H1 (cell line): Measurements from ENCODE around the gene B3GLCT. TPM values are rescaled to one million over a fixed set of nuclear protein-coding genes. Genes with fewer than 3 reads are reported as not detected.

Experiments used
- CTCF ChIA-PET: fragments of 300-600 bp; sonication (Branson Sonifier 250); formaldehyde crosslinking; loops from one replicate; lab custom pipeline; 2021; ENCODE audit not compliant: partially characterized antibody; lab: Charles Lee
- POLR2A ChIA-PET: fragments of 300-600 bp; sonication (Branson Sonifier 250); formaldehyde crosslinking; loops from one replicate; lab custom pipeline; 2021; ENCODE audit warnings: inconsistent platforms; ENCODE audit not compliant: partially characterized antibody; lab: Charles Lee
- DNase-seq, 2 experiments: peaks; one replicate each; pipeline versions ENCODE4 v3.0.0 to v3.0.0-alpha.2; 2010 to 2022; ENCODE audit warnings: low spot score in 2 of 2, low read depth in 1 of 2, mixed read lengths in 1 of 2
- FAIRE-seq: peaks from 2 replicates; lab custom pipeline; 2011; peaks lifted over from hg19 to GRCh38; lab: Jason Lieb, UNC
- H2AFZ ChIP-seq: 2 replicates; pipeline ENCODE4 v1.8.1; 2012; ENCODE audit warnings: low read length, inconsistent platforms
- H2AK5ac ChIP-seq: 2 replicates; pipeline ENCODE4 v1.6.1; 2013; ENCODE audit warnings: low read depth, low read length
- H2BK120ac ChIP-seq: replicated peaks from 2 replicates; pipeline ENCODE3; 2013; ENCODE audit warnings: low read depth, low read length, inconsistent platforms
- H2BK12ac ChIP-seq: 2 replicates; pipeline ENCODE4 v1.6.1; 2013; ENCODE audit warnings: low read depth, low read length
- H2BK15ac ChIP-seq: 2 replicates; pipeline ENCODE4 v1.6.1; 2013; ENCODE audit warnings: low read length
- H2BK20ac ChIP-seq: 2 replicates; pipeline ENCODE4 v1.6.1; 2013; ENCODE audit warnings: low read length
- H2BK5ac ChIP-seq: 2 replicates; pipeline ENCODE4 v1.6.1; 2013; ENCODE audit warnings: low read depth, low read length
- H3K14ac ChIP-seq: 2 replicates; pipeline ENCODE4 v1.6.1; 2013; ENCODE audit warnings: inconsistent platforms; ENCODE audit not compliant: insufficient read length
- H3K18ac ChIP-seq: 2 replicates; pipeline ENCODE4 v1.6.1; 2013; ENCODE audit warnings: low read length; ENCODE audit errors: extremely low read depth
- H3K23ac ChIP-seq: 2 replicates; pipeline ENCODE4 v1.6.1; 2013; ENCODE audit warnings: inconsistent platforms; ENCODE audit not compliant: insufficient read length
- H3K23me2 ChIP-seq: 2 replicates; pipeline ENCODE4 v1.6.1; 2013; ENCODE audit warnings: low read depth, low read length
- H3K27ac ChIP-seq: 2 replicates; pipeline ENCODE4 v1.6.1; 2011; ENCODE audit warnings: low read depth, low read length, inconsistent platforms
- H3K27me3 ChIP-seq, 4 experiments: replicated peaks in 1 of 4; 1 replicate in 1 of 4; 2 replicates in 3 of 4; pipeline versions ENCODE4 v1.6.1 to v1.8.1; 2011 to 2013; ENCODE audit warnings: low read length in 3 of 4, mild to moderate bottlenecking in 3 of 4, inconsistent platforms in 2 of 4, mixed read lengths in 2 of 4, moderate library complexity in 1 of 4; ENCODE audit not compliant: control insufficient read depth in 3 of 4, insufficient read depth in 3 of 4; ENCODE audit errors: extremely low read depth in 1 of 4
- H3K36me3 ChIP-seq, 4 experiments: 2 replicates each; pipeline versions ENCODE4 v1.6.1 to v1.8.1; 2011 to 2013; ENCODE audit warnings: mild to moderate bottlenecking in 4 of 4, low read length in 3 of 4, moderate library complexity in 2 of 4, control low read depth in 1 of 4, inconsistent platforms in 1 of 4; ENCODE audit not compliant: insufficient read depth in 4 of 4, control insufficient read depth in 2 of 4
- H3K4ac ChIP-seq: replicated peaks from 2 replicates; pipeline ENCODE3; 2013; ENCODE audit warnings: low read length, low read depth, mixed read lengths, inconsistent platforms; ENCODE audit not compliant: insufficient read length
- H3K4me1 ChIP-seq, 4 experiments: replicated peaks in 1 of 4; 1 replicate in 1 of 4; 2 replicates in 3 of 4; pipeline versions ENCODE4 v1.6.1 to v1.8.1; 2011 to 2013; ENCODE audit warnings: low read length in 3 of 4, inconsistent platforms in 2 of 4, mixed read lengths in 1 of 4; ENCODE audit not compliant: insufficient read depth in 4 of 4, control insufficient read depth in 3 of 4
- H3K4me2 ChIP-seq, 2 experiments: 2 replicates each; pipeline versions ENCODE4 v1.6.1 to v1.8.1; 2011 to 2013; ENCODE audit warnings: low read depth in 2 of 2, low read length in 2 of 2, control low read depth in 1 of 2, inconsistent platforms in 1 of 2, mild to moderate bottlenecking in 1 of 2; ENCODE audit not compliant: insufficient read depth in 1 of 2
- H3K4me3 ChIP-seq, 4 experiments: fragments of 200-600, 300-600 bp in 1 of 4; sonication (generic), shearing (Covaris generic), sonication (Bioruptor Twin) in 1 of 4; 2 replicates each; pipeline versions ENCODE4 v1.5.1 to v1.8.1; 2011 to 2016; ENCODE audit warnings: low read length in 4 of 4, low read depth in 3 of 4, control low read depth in 2 of 4, inconsistent platforms in 2 of 4, mild to moderate bottlenecking in 2 of 4, mixed read lengths in 1 of 4, moderate library complexity in 1 of 4; ENCODE audit not compliant: insufficient read depth in 2 of 4; ENCODE audit errors: extremely low read depth in 1 of 4
- H3K56ac ChIP-seq: replicated peaks from 2 replicates; pipeline ENCODE3; 2013; ENCODE audit warnings: low read depth, mild to moderate bottlenecking, mixed read lengths, low read length, inconsistent platforms; ENCODE audit not compliant: insufficient read length
- H3K79me1 ChIP-seq: 2 replicates; pipeline ENCODE4 v1.6.1; 2013; ENCODE audit warnings: low read depth, low read length, control low read depth
- H3K79me2 ChIP-seq, 2 experiments: 2 replicates each; pipeline versions ENCODE4 v1.6.1 to v1.8.1; 2012 to 2013; ENCODE audit warnings: low read length in 2 of 2, mild to moderate bottlenecking in 2 of 2, inconsistent platforms in 1 of 2; ENCODE audit not compliant: insufficient read depth in 2 of 2, control insufficient read depth in 1 of 2
- H3K9ac ChIP-seq, 4 experiments: replicated peaks in 1 of 4; 1 replicate in 1 of 4; 2 replicates in 3 of 4; pipeline versions ENCODE4 v1.6.1 to v1.8.1; 2011 to 2013; ENCODE audit warnings: low read depth in 3 of 4, low read length in 3 of 4, control low read depth in 2 of 4, mild to moderate bottlenecking in 2 of 4, moderate library complexity in 2 of 4, inconsistent platforms in 1 of 4; ENCODE audit errors: extremely low read depth in 1 of 4
- H3K9me3 ChIP-seq, 2 experiments: 2 replicates each; pipeline versions ENCODE4 v1.6.1 to v1.8.1; 2012 to 2013; ENCODE audit warnings: mild to moderate bottlenecking in 2 of 2, moderate library complexity in 2 of 2, control low read depth in 1 of 2, inconsistent platforms in 1 of 2, low read depth in 1 of 2, low read length in 1 of 2, mixed read lengths in 1 of 2; ENCODE audit not compliant: insufficient read depth in 2 of 2
- H4K20me1 ChIP-seq, 2 experiments: replicated peaks in 1 of 2; 2 replicates each; pipeline versions ENCODE3 to v1.8.1; 2011 to 2013; ENCODE audit warnings: inconsistent platforms in 2 of 2, low read length in 2 of 2, mild to moderate bottlenecking in 1 of 2; ENCODE audit not compliant: insufficient read depth in 2 of 2, control insufficient read depth in 1 of 2
- H4K5ac ChIP-seq: 2 replicates; pipeline ENCODE4 v1.6.1; 2013; ENCODE audit warnings: low read length, low read depth, mixed read lengths, inconsistent platforms; ENCODE audit not compliant: insufficient read length
- H4K8ac ChIP-seq: 2 replicates; pipeline ENCODE4 v1.8.0; 2013; ENCODE audit warnings: mild to moderate bottlenecking, moderate library complexity, low read length, inconsistent platforms; ENCODE audit not compliant: insufficient read depth; ENCODE audit errors: extremely low read depth
- H4K91ac ChIP-seq: replicated peaks from 2 replicates; pipeline ENCODE3; 2013; ENCODE audit warnings: low read length, mixed read lengths, inconsistent platforms; ENCODE audit not compliant: insufficient read length
- ASH2L ChIP-seq: fragments of 200-600, 300-600 bp; sonication (generic); IDR thresholded peaks from one replicate; pipeline ENCODE4 v1.7.1; 2017; ENCODE audit warnings: low read length
- CEBPB ChIP-seq: IDR thresholded peaks from 2 replicates; pipeline ENCODE4 v1.6.1; 2012; ENCODE audit warnings: low read depth, low read length
- CHD2 ChIP-seq: IDR thresholded peaks from 2 replicates; pipeline ENCODE4 v1.6.1; 2012; ENCODE audit warnings: low read length, improper control_type of control experiment
- CTBP2 ChIP-seq: IDR thresholded peaks from 2 replicates; pipeline ENCODE4 v1.7.0; 2011; ENCODE audit warnings: borderline replicate concordance, mild to moderate bottlenecking, moderate library complexity, mixed read lengths, low read length; ENCODE audit not compliant: insufficient read depth, insufficient read length
- PHF8 ChIP-seq: fragments of 200-600 bp; sonication (generic); conservative IDR thresholded peaks from 2 replicates; pipeline ENCODE4 v1.7.1; 2012; ENCODE audit warnings: low read depth, mild to moderate bottlenecking, inconsistent platforms, low read length, moderate library complexity
- RBBP5 ChIP-seq: IDR thresholded peaks from 2 replicates; pipeline ENCODE4 v1.7.1; 2012; ENCODE audit warnings: low read depth, mild to moderate bottlenecking, inconsistent platforms, low read length, moderate library complexity, borderline replicate concordance
- SAP30 ChIP-seq: fragments of 300-600 bp; sonication (generic); IDR thresholded peaks from 2 replicates; pipeline ENCODE4 v1.7.1; 2012; ENCODE audit warnings: low read length, moderate library complexity, mild to moderate bottlenecking, inconsistent platforms; ENCODE audit not compliant: insufficient read depth, insufficient replicate concordance
- SUZ12 ChIP-seq: fragments of 200-600 bp; sonication (generic); IDR thresholded peaks from 2 replicates; pipeline ENCODE4 v1.6.1; 2012; ENCODE audit warnings: mild to moderate bottlenecking, inconsistent platforms, low read length, moderate library complexity, mixed read lengths
- WGBS, 2 experiments: shearing (Covaris generic) in 1 of 2; methylation state at CpG; one replicate each; pipeline versions ENCODE4 v1.1.6 to v1.1.7; 2013 to 2015; ENCODE audit warnings: low lambda C conversion rate in 2 of 2, mixed read lengths in 2 of 2, inconsistent platforms in 1 of 2, low coverage in 1 of 2, missing lambda C conversion rate in 1 of 2; ENCODE audit not compliant: insufficient replicate concordance in 2 of 2, insufficient coverage in 1 of 2, insufficient read length in 1 of 2; ENCODE audit errors: extremely low coverage in 1 of 2, missing lambda C conversion rate in 1 of 2; 5-methylcytosine and 5-hydroxymethylcytosine counted together
- polyA plus RNA-seq, 7 experiments: library from polyadenylated mRNA; depleted of rRNA in 3 of 7; stranded (reverse) in 5 of 7; unstranded in 2 of 7; fragments of >200 nt in 5 of 7; fragments of 200-250 nt in 2 of 7; gene quantifications; 1 replicate in 5 of 7; 2 replicates in 1 of 7; 4 replicates in 1 of 7; pipeline versions ENCODE4 v1.2.1 to v1.2.3, GENCODE V29; 2011 to 2013; ENCODE audit warnings: missing spikeins in 2 of 7, mixed read lengths in 2 of 7
- total RNA-seq: library from RNA; stranded (reverse); fragmentation: NEBNext Ultra II Directional; extraction: Animal tissue kit (Norgen Biotek cat#: 25700); gene quantifications from 2 replicates; pipeline ENCODE4 v1.2.1, GENCODE V29; 2021

B3GLCT gene
- total and polyA plus RNA-seq, 2 of the 8 experiments (the other 6 are each of a cell fraction or from before 2014, with no cell fraction given): 1.5 to 4.1 TPM

- Histone ChIP-seq H3K27me3 (no peaks in the 10 kb centered on the region), H3K4me1 (no peaks in the 10 kb centered on the region), H3K79me2 (no peaks in the 10 kb centered on the region), H3K36me3 (no peaks in the 10 kb centered on the region), H4K8ac (no peak overlapping the region)
- ChIA-PET POLR2A (interaction anchor here (1.5 kb wide), 1 partner anchor 10 kb away, joined by 4 read pairs; no protein-coding TSS in a partner anchor), CTCF (interaction anchor here (0.6 kb wide), 1 partner anchor 300 kb away, joined by 4 read pairs; no protein-coding TSS in a partner anchor)
- TF ChIP-seq SUZ12 (no peak), ASH2L (no peak), CTBP2 (no peak), SAP30 (no peak), CHD2 (no peak), RBBP5 (no peak), CEBPB (no peak), PHF8 (no peak)
- TF ChIP-seq, all 59 proteins: peak for 0
- no peak overlapping the region for H2BK15ac ChIP-seq
- no peaks in the 10 kb centered on the region for H4K20me1 ChIP-seq
- FAIRE-seq (no peak), DNase-seq (no peak)
- H3K9me3 ChIP-seq: peaks cover 0 to 5% of the 10 kb centered on the region in 2 experiments; a peak in 1 of 4 replicates
- no peaks in the 10 kb centered on the region for H3K79me1 ChIP-seq
- no peak overlapping the region for H3K4me2 ChIP-seq
- no peak overlapping the region for H2BK120ac ChIP-seq
- H2BK20ac ChIP-seq: no peak overlapping the region
- no peak overlapping the region for H2BK12ac ChIP-seq
- no peak overlapping the region for H3K23ac ChIP-seq
- H4K91ac ChIP-seq: no peak overlapping the region
- WGBS, 2 experiments: 94% methylated on average over 4 of the region's 4 CpGs; no CpG with 5 or more reads in 1 of the 2 experiments
- H3K23me2 ChIP-seq: no peaks in the 10 kb centered on the region
- H3K4me3 ChIP-seq: no peak overlapping the region
- H3K4ac ChIP-seq: no peak overlapping the region
- H2AK5ac ChIP-seq: no peak overlapping the region
- no peak overlapping the region for H3K14ac ChIP-seq
- H2AFZ ChIP-seq: no peak overlapping the region; the same call in 1 of the 2 replicates
- no peak overlapping the region for H3K9ac ChIP-seq
- no peak overlapping the region for H3K56ac ChIP-seq
- no peak overlapping the region for H2BK5ac ChIP-seq
- H3K27ac ChIP-seq: no peak overlapping the region
- H3K18ac ChIP-seq: no peak overlapping the region
- H4K5ac ChIP-seq: no peak overlapping the region
These were observed 8.0 kb upstream of the B3GLCT start for GRCh38 chr13:31191748-31192147.
